IPS-20b (cell line): ENCODE measurements around the gene LKAAEAR1.

Experiments used
- H3K27ac ChIP-seq: one replicate; pipeline ENCODE4 v1.5.1; 2013; ENCODE audit warnings: low read length
- H3K27me3 ChIP-seq: 2 replicates; pipeline ENCODE4 v1.6.1; 2013; ENCODE audit warnings: mild to moderate bottlenecking, low read length, inconsistent platforms; ENCODE audit not compliant: insufficient read depth
- H3K36me3 ChIP-seq: 2 replicates; pipeline ENCODE4 v1.6.1; 2013; ENCODE audit warnings: low read depth, mild to moderate bottlenecking, inconsistent platforms, low read length, moderate library complexity; ENCODE audit not compliant: insufficient read depth
- H3K4me1 ChIP-seq: 2 replicates; pipeline ENCODE4 v1.6.1; 2013; ENCODE audit warnings: mild to moderate bottlenecking, control low read depth, inconsistent platforms, low read length, moderate library complexity; ENCODE audit not compliant: insufficient read depth
- H3K4me3 ChIP-seq: 2 replicates; pipeline ENCODE4 v1.5.1; 2013; ENCODE audit warnings: mild to moderate bottlenecking, low read length, inconsistent platforms
- H3K9ac ChIP-seq: 2 replicates; pipeline ENCODE4 v1.6.1; 2013; ENCODE audit warnings: low read depth, mild to moderate bottlenecking, inconsistent platforms, low read length, moderate library complexity
- H3K9me3 ChIP-seq: 2 replicates; pipeline ENCODE4 v1.6.1; 2013; ENCODE audit warnings: mild to moderate bottlenecking, low read depth, low read length, inconsistent platforms; ENCODE audit not compliant: insufficient read depth

Gene LKAAEAR1

DNA sequence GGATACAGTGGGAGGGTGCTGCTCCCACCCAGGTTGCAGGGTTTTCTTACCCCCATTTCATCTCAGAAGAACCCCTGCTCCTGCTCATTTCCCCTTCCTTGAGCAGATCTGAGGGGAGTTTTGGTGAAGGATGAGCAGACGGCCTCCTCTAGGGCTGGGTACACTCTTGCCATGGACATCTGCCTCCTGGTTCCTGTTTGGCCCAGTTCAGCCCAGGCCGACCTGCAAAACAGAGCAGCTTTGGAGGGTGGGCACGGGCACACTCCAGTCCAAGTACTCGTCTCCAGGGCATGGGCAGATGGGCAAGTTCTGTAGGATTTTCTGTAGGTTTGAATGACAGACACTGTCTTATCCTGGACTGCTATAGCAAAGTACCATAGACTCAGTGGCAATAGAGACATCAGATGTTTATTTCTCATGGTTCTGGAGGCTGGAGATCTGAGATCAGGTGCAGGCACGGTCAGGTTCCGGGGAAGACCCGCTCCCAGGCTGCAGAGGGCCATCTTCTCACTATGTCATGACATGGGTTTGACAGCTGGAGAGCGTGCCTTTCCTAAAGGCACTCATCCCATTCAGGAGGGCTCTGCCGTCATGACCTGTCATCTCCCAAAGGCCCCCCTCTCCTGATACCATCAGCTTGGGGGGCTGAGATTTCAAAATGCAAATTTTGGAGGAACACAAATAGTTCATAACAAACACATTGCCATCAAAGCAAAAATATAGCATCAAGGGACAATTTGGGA lies 16.9 kb upstream of the LKAAEAR1 start:
- Histone ChIP-seq H3K27ac (no peak overlapping the region), H3K9me3 (no peaks in the 10 kb centered on the region), H3K9ac (no peak overlapping the region), H3K36me3 (no peaks in the 10 kb centered on the region), H3K4me1 (no peaks in the 10 kb centered on the region), H3K27me3 (peaks cover 34% of the 10 kb centered on the region), H3K4me3 (no peak overlapping the region)

GRCh38 chr20:64100566-64100888 lies 16.3 kb upstream of the LKAAEAR1 start:
- Histone ChIP-seq H3K4me3 (no peak overlapping the region), H3K27me3 (peaks cover 34% of the 10 kb centered on the region), H3K9ac (no peak overlapping the region), H3K27ac (no peak overlapping the region), H3K36me3 (no peaks in the 10 kb centered on the region), H3K9me3 (no peaks in the 10 kb centered on the region), H3K4me1 (no peaks in the 10 kb centered on the region)

GRCh38 chr20:64099880-64100565 lies 15.8 kb upstream of the LKAAEAR1 start:
- Histone ChIP-seq H3K27ac (no peak overlapping the region), H3K9me3 (no peaks in the 10 kb centered on the region), H3K4me3 (no peak overlapping the region), H3K36me3 (no peaks in the 10 kb centered on the region), H3K4me1 (no peaks in the 10 kb centered on the region), H3K27me3 (peaks cover 34% of the 10 kb centered on the region), H3K9ac (no peak overlapping the region)

- Histone ChIP-seq H3K36me3 (no peaks in the 10 kb centered on the region), H3K27me3 (peaks cover 34% of the 10 kb centered on the region), H3K9ac (no peak overlapping the region), H3K4me3 (no peak overlapping the region), H3K27ac (no peak overlapping the region), H3K9me3 (no peaks in the 10 kb centered on the region), H3K4me1 (no peaks in the 10 kb centered on the region)
Observed at GRCh38 chr20:64099086-64099786, 15.0 kb upstream of the LKAAEAR1 start.

- H3K9ac ChIP-seq, result no peak overlapping the region
- no peak overlapping the region for H3K27ac ChIP-seq
- H3K4me1 ChIP-seq, result no peaks in the 10 kb centered on the region
- H3K9me3 ChIP-seq, result no peaks in the 10 kb centered on the region
- peaks cover 30% of the 10 kb centered on the region for H3K27me3 ChIP-seq
- no peaks in the 10 kb centered on the region for H3K36me3 ChIP-seq
- H3K4me3 ChIP-seq, result no peak overlapping the region
Observed at GRCh38 chr20:64098471-64099013, 14.3 kb upstream of the LKAAEAR1 start.

GRCh38 chr20:64096535-64096934 lies 12.3 kb upstream of the LKAAEAR1 start:
- Histone ChIP-seq H3K9me3 (no peaks in the 10 kb centered on the region), H3K9ac (no peak overlapping the region), H3K4me3 (no peak overlapping the region), H3K4me1 (peaks cover 4% of the 10 kb centered on the region; the same call in 1 of the 2 replicates), H3K36me3 (no peaks in the 10 kb centered on the region), H3K27ac (no peak overlapping the region), H3K27me3 (peaks cover 25% of the 10 kb centered on the region)

GRCh38 chr20:64095927-64096326 lies 11.7 kb upstream of the LKAAEAR1 start:
- H3K4me1 ChIP-seq, result peaks cover 4% of the 10 kb centered on the region; the same call in 1 of the 2 replicates
- peaks cover 19% of the 10 kb centered on the region for H3K27me3 ChIP-seq
- H3K4me3 ChIP-seq, result no peak overlapping the region
- H3K27ac ChIP-seq, result no peak overlapping the region
- no peaks in the 10 kb centered on the region for H3K9me3 ChIP-seq
- no peak overlapping the region for H3K9ac ChIP-seq
- H3K36me3 ChIP-seq, result no peaks in the 10 kb centered on the region

DNA sequence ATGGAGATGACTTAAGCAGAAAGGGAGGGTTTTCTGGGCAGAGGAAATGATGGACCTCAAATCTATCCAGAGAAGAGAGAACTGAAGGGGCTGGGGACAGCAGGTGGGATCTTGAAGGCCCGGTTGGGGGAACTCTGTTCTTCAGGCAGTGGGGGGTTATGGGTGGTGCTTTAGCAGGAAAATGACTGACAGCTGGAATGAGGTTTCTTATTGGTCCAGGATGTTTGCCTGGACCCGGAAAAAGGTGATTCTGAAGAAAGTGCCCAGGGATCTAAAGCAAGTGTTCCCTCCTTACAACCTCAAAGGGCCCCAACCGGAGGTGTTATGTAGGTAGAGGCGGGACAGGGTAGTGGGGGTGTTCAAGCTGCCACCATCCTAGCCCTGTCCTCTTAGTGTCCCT lies 11.3 kb upstream of the LKAAEAR1 start:
- Histone ChIP-seq H3K9me3 (no peaks in the 10 kb centered on the region), H3K9ac (no peak overlapping the region), H3K4me3 (no peak overlapping the region), H3K27me3 (peaks cover 14% of the 10 kb centered on the region), H3K27ac (no peak overlapping the region), H3K36me3 (no peaks in the 10 kb centered on the region), H3K4me1 (peaks cover 4% of the 10 kb centered on the region; the same call in 1 of the 2 replicates)

GRCh38 chr20:64093013-64093503 lies 8.9 kb upstream of the LKAAEAR1 start:
- H3K4me3 ChIP-seq, result no peak overlapping the region
- H3K27ac ChIP-seq, result no peak overlapping the region
- no peak overlapping the region for H3K9ac ChIP-seq
- H3K9me3 ChIP-seq, result no peaks in the 10 kb centered on the region
- peaks cover 4% of the 10 kb centered on the region; the same call in 1 of the 2 replicates for H3K4me1 ChIP-seq
- H3K27me3 ChIP-seq, result peaks cover 17% of the 10 kb centered on the region
- H3K36me3 ChIP-seq, result no peaks in the 10 kb centered on the region

DNA sequence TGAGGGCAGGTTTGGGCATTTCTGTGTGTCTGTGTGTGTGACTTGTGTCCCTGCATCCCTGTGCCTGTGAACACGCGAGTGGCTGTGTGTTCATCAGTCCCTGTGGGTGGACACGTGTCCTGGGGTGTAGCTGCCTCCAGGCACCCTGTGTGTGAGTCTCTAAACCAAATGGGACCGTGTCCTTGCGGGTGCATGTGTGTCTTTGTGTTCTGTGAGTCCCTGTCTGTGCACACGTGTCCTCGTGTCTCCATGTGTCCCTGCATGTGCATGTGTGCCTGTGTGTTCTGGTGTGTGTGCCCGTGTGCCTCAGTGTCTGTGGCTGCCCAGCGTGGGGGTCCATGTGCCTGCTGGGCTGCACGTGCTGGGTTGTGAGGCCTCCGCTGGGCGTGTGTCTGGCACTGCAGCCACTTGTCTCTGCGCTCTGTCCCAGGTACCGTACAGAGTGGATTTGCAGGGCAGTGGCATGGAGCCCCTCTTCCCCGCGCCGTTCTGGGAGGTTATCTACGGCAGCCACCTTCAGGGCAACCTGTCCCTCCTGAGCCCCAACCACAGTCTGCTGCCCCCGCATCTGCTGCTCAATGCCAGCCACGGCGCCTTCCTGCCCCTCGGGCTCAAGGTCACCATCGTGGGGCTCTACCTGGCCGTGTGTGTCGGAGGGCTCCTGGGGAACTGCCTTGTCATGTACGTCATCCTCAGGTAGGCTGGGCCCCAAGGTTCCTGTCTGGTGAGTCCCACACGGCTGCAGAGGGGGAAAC lies 8.2 kb upstream of the LKAAEAR1 start:
- H3K36me3 ChIP-seq, result no peaks in the 10 kb centered on the region
- H3K4me1 ChIP-seq, result peaks cover 4% of the 10 kb centered on the region; the same call in 1 of the 2 replicates
- peaks cover 17% of the 10 kb centered on the region for H3K27me3 ChIP-seq
- H3K27ac ChIP-seq, result no peak overlapping the region
- no peak overlapping the region for H3K4me3 ChIP-seq
- H3K9ac ChIP-seq, result no peak overlapping the region
- H3K9me3 ChIP-seq, result no peaks in the 10 kb centered on the region

- peaks cover 18% of the 10 kb centered on the region for H3K27me3 ChIP-seq
- no peak overlapping the region for H3K4me3 ChIP-seq
- H3K4me1 ChIP-seq, result peaks cover 4% of the 10 kb centered on the region; the same call in 1 of the 2 replicates
- no peaks in the 10 kb centered on the region for H3K36me3 ChIP-seq
- H3K9ac ChIP-seq, result no peak overlapping the region
- no peak overlapping the region for H3K27ac ChIP-seq
- H3K9me3 ChIP-seq, result no peaks in the 10 kb centered on the region
Observed at GRCh38 chr20:64091770-64092169, 7.6 kb upstream of the LKAAEAR1 start.
